Measurements from ENCODE around the gene PLA2G4A. TPM values are rescaled to one million over a fixed set of nuclear protein-coding genes. Genes with fewer than 3 reads are reported as not detected.
"Not testable (repeated sequence)": the region's sequence is repeated elsewhere in the genome, so short reads cannot be mapped to it uniquely, and the experiment has no call there.

PLA2G4A gene
- polyA plus RNA-seq, 1 donor (not counting 4 experiments of a cell fraction or from before 2014, with no cell fraction given), result 29.2 TPM

- no peak overlapping the region for H3K4me2 ChIP-seq (ENCODE audit: control insufficient read depth, extremely low read depth, insufficient read depth, low read depth, low read length)
- no peak for FAIRE-seq
- TF ChIP-seq CTCF (optimal IDR thresholded peaks at IDR 0.05 in 1 of 3, IDR thresholded peaks at IDR 0.05 in 1 of 3, conservative IDR thresholded peaks at IDR 0.05 in 1 of 3; ENCODE audit: extremely low read depth in 1 of 3, insufficient read depth in 2 of 3, low read length in 3 of 3) (no peak), EZH2 (IDR thresholded peaks at IDR 0.05; ENCODE audit: low read length) (no peak)
Measured at GRCh38 chr1:186915555-186915954, 86.8 kb downstream of the PLA2G4A start.

GRCh38 chr1:186917106-186917786 is 88.5 kb downstream of the PLA2G4A start:
- H3K4me3 ChIP-seq (ENCODE audit: control insufficient read depth in 2 of 3, extremely low read depth in 1 of 3, insufficient read depth in 2 of 3, low read depth in 1 of 3, low read length in 3 of 3); H3K4me1 ChIP-seq (ENCODE audit: control insufficient read depth, extremely low read depth, insufficient read depth, low read length); dilution Hi-C loops (cut with MboI; ENCODE audit: extremely low pct_ligation_motif_present, low sequenced_read_pairs); H3K27me3 ChIP-seq (ENCODE audit: control insufficient read depth, extremely low read depth, insufficient read depth, low read length); H3K79me2 ChIP-seq (ENCODE audit: control insufficient read depth, insufficient read depth, low read length); H3K27ac ChIP-seq (ENCODE audit: control insufficient read depth, insufficient read depth, low read length); H3K4me2 ChIP-seq (ENCODE audit: control insufficient read depth, extremely low read depth, insufficient read depth, low read depth, low read length); H3K9ac ChIP-seq (ENCODE audit: control insufficient read depth, extremely low read depth, insufficient read depth, low read length); H3K9me3 ChIP-seq (ENCODE audit: control insufficient read depth, low read depth, low read length); H3K9me1 ChIP-seq (ENCODE audit: control insufficient read depth, extremely low read depth, insufficient read depth, low read length); H3K36me3 ChIP-seq (ENCODE audit: control insufficient read depth in 2 of 2, extremely low read depth in 1 of 2, insufficient read depth in 2 of 2, low read length in 2 of 2); H4K20me1 ChIP-seq (ENCODE audit: control insufficient read depth, extremely low read depth, insufficient read depth, low read length); FAIRE-seq; DNase-seq (ENCODE audit: low read depth, low spot score); H2AFZ ChIP-seq (ENCODE audit: control insufficient read depth, low read length): not testable (repeated sequence)
- TF ChIP-seq CTCF (optimal IDR thresholded peaks at IDR 0.05 in 1 of 3, IDR thresholded peaks at IDR 0.05 in 1 of 3, conservative IDR thresholded peaks at IDR 0.05 in 1 of 3; ENCODE audit: extremely low read depth in 1 of 3, insufficient read depth in 2 of 3, low read length in 3 of 3), result peak in 1 of 3 experiments; percentile 17

More at GRCh38 chr1:186915555-186915954, 86.8 kb downstream of the PLA2G4A start:
- no peaks in the 10 kb centered on the region for H3K79me2 ChIP-seq (ENCODE audit: control insufficient read depth, insufficient read depth, low read length)
- H3K9me3 ChIP-seq (ENCODE audit: control insufficient read depth, low read depth, low read length), result no peaks in the 10 kb centered on the region
- H3K36me3 ChIP-seq (ENCODE audit: control insufficient read depth in 2 of 2, extremely low read depth in 1 of 2, insufficient read depth in 2 of 2, low read length in 2 of 2), result peaks cover 1 to 3% of the 10 kb centered on the region in 2 experiments
- no peaks in the 10 kb centered on the region for H4K20me1 ChIP-seq (ENCODE audit: control insufficient read depth, extremely low read depth, insufficient read depth, low read length)
- H3K27ac ChIP-seq (ENCODE audit: control insufficient read depth, insufficient read depth, low read length), result no peak overlapping the region
- dilution Hi-C loops (cut with MboI; ENCODE audit: extremely low pct_ligation_motif_present, low sequenced_read_pairs), result no loop called here
- no peaks in the 10 kb centered on the region for H3K27me3 ChIP-seq (ENCODE audit: control insufficient read depth, extremely low read depth, insufficient read depth, low read length)
- no peaks in the 10 kb centered on the region for H3K9me1 ChIP-seq (ENCODE audit: control insufficient read depth, extremely low read depth, insufficient read depth, low read length)
- H2AFZ ChIP-seq (ENCODE audit: control insufficient read depth, low read length), result no peak overlapping the region
- H3K4me1 ChIP-seq (ENCODE audit: control insufficient read depth, extremely low read depth, insufficient read depth, low read length), result no peaks in the 10 kb centered on the region
- no peak for DNase-seq (ENCODE audit: low read depth, low spot score)
- no peak overlapping the region for H3K9ac ChIP-seq (ENCODE audit: control insufficient read depth, extremely low read depth, insufficient read depth, low read length)
- H3K4me3 ChIP-seq (ENCODE audit: control insufficient read depth in 2 of 3, extremely low read depth in 1 of 3, insufficient read depth in 2 of 3, low read depth in 1 of 3, low read length in 3 of 3), result no peak overlapping the region

- H2AFZ ChIP-seq (ENCODE audit: control insufficient read depth, low read length); H3K9me3 ChIP-seq (ENCODE audit: control insufficient read depth, low read depth, low read length); H4K20me1 ChIP-seq (ENCODE audit: control insufficient read depth, extremely low read depth, insufficient read depth, low read length); H3K4me1 ChIP-seq (ENCODE audit: control insufficient read depth, extremely low read depth, insufficient read depth, low read length); H3K36me3 ChIP-seq (ENCODE audit: control insufficient read depth in 2 of 2, extremely low read depth in 1 of 2, insufficient read depth in 2 of 2, low read length in 2 of 2); H3K27me3 ChIP-seq (ENCODE audit: control insufficient read depth, extremely low read depth, insufficient read depth, low read length); dilution Hi-C loops (cut with MboI; ENCODE audit: extremely low pct_ligation_motif_present, low sequenced_read_pairs); H3K79me2 ChIP-seq (ENCODE audit: control insufficient read depth, insufficient read depth, low read length); H3K4me3 ChIP-seq (ENCODE audit: control insufficient read depth in 2 of 3, extremely low read depth in 1 of 3, insufficient read depth in 2 of 3, low read depth in 1 of 3, low read length in 3 of 3); DNase-seq (ENCODE audit: low read depth, low spot score); FAIRE-seq; H3K27ac ChIP-seq (ENCODE audit: control insufficient read depth, insufficient read depth, low read length); H3K4me2 ChIP-seq (ENCODE audit: control insufficient read depth, extremely low read depth, insufficient read depth, low read depth, low read length); H3K9me1 ChIP-seq (ENCODE audit: control insufficient read depth, extremely low read depth, insufficient read depth, low read length); H3K9ac ChIP-seq (ENCODE audit: control insufficient read depth, extremely low read depth, insufficient read depth, low read length): not testable (repeated sequence)
Measured at GRCh38 chr1:186921386-186921785, 92.6 kb downstream of the PLA2G4A start.

GRCh38 chr1:186922814-186923213 is 94.1 kb downstream of the PLA2G4A start:
- H3K9me1 ChIP-seq (ENCODE audit: control insufficient read depth, extremely low read depth, insufficient read depth, low read length); H3K4me1 ChIP-seq (ENCODE audit: control insufficient read depth, extremely low read depth, insufficient read depth, low read length); dilution Hi-C loops (cut with MboI; ENCODE audit: extremely low pct_ligation_motif_present, low sequenced_read_pairs); H2AFZ ChIP-seq (ENCODE audit: control insufficient read depth, low read length); H3K79me2 ChIP-seq (ENCODE audit: control insufficient read depth, insufficient read depth, low read length); H4K20me1 ChIP-seq (ENCODE audit: control insufficient read depth, extremely low read depth, insufficient read depth, low read length); H3K4me2 ChIP-seq (ENCODE audit: control insufficient read depth, extremely low read depth, insufficient read depth, low read depth, low read length); H3K9ac ChIP-seq (ENCODE audit: control insufficient read depth, extremely low read depth, insufficient read depth, low read length); H3K36me3 ChIP-seq (ENCODE audit: control insufficient read depth in 2 of 2, extremely low read depth in 1 of 2, insufficient read depth in 2 of 2, low read length in 2 of 2); FAIRE-seq; DNase-seq (ENCODE audit: low read depth, low spot score); H3K27ac ChIP-seq (ENCODE audit: control insufficient read depth, insufficient read depth, low read length); H3K4me3 ChIP-seq (ENCODE audit: control insufficient read depth in 2 of 3, extremely low read depth in 1 of 3, insufficient read depth in 2 of 3, low read depth in 1 of 3, low read length in 3 of 3); H3K9me3 ChIP-seq (ENCODE audit: control insufficient read depth, low read depth, low read length); H3K27me3 ChIP-seq (ENCODE audit: control insufficient read depth, extremely low read depth, insufficient read depth, low read length): not testable (repeated sequence)

Measured in keratinocyte (primary cell).